HFF-Myc (cell line): ENCODE results near the gene CCDC30.
"Not testable (repeated sequence)": the region's sequence is repeated elsewhere in the genome, so short reads cannot be mapped to it uniquely, and the experiment has no call there.

Experiments used
- DNase-seq: peaks from one replicate; pipeline ENCODE4 v3.0.0-alpha.2; 2011; ENCODE audit warnings: low read depth; ENCODE audit errors: extremely low read depth
- H3K4me3 ChIP-seq: replicated peaks from 2 replicates; pipeline ENCODE4 v1.5.1; 2011; ENCODE audit warnings: low read depth, mild to moderate bottlenecking, control low read depth, low read length
- TF ChIP-seq, protein P1 (sequence below): IDR thresholded peaks from 2 replicates; pipeline ENCODE4 v1.5.1; 2012; ENCODE audit warnings: mild to moderate bottlenecking, low read depth, low read length, control low read depth; ENCODE audit errors: missing control alignments

CCDC30 gene

DNA sequence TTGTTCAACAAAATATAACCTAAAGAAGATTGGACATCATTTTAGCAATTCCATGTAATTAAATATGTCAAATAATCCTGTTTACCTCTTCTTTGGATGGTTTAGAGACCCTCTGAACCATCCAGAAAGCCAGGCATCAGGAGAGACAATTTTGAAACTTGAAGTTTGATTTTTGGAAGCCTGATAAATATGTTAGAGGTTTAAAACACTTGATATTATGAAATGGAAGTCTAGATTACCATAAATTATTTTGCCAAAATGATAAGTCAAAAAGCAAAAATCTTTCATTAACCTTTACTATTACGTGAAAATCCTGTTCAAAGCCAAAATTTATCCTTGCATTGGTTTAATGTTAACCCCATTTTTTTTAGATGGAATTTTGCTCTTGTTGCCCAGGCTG lies 43.5 kb downstream of the CCDC30 start:
- no peak overlapping the region for H3K4me3 ChIP-seq
- DNase-seq, result no peak
- TF ChIP-seq, protein P1, sequence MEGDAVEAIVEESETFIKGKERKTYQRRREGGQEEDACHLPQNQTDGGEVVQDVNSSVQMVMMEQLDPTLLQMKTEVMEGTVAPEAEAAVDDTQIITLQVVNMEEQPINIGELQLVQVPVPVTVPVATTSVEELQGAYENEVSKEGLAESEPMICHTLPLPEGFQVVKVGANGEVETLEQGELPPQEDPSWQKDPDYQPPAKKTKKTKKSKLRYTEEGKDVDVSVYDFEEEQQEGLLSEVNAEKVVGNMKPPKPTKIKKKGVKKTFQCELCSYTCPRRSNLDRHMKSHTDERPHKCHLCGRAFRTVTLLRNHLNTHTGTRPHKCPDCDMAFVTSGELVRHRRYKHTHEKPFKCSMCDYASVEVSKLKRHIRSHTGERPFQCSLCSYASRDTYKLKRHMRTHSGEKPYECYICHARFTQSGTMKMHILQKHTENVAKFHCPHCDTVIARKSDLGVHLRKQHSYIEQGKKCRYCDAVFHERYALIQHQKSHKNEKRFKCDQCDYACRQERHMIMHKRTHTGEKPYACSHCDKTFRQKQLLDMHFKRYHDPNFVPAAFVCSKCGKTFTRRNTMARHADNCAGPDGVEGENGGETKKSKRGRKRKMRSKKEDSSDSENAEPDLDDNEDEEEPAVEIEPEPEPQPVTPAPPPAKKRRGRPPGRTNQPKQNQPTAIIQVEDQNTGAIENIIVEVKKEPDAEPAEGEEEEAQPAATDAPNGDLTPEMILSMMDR, result no peak

GRCh38 chr1:42511581-42512155 lies 48.6 kb downstream of the CCDC30 start:
- not testable (repeated sequence) for H3K4me3 ChIP-seq, DNase-seq
- TF ChIP-seq, protein P1, result peak; percentile 18

DNA sequence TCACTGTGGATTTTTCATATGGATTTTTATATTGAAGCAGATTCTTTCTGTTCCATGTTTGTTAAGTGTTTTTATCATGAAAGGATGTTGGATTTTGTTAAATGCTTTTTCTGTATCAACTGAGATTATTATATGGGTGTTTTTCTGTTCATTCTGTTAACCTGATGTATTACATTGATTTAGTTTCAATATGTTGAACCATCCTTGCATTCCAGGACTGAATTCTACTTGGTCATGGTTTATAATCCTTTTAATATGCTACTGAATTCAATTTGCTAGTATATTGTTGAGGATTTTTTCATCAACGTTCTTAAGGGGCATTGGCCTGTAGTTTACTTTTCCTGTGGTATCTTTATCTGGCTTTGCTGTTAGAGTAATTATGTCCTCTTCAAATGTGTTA lies 55.8 kb downstream of the CCDC30 start:
- DNase-seq, result no peak
- TF ChIP-seq, protein P1, result no peak
- no peak overlapping the region for H3K4me3 ChIP-seq

GRCh38 chr1:42523171-42523570 lies 60.1 kb downstream of the CCDC30 start:
- no peak overlapping the region for H3K4me3 ChIP-seq
- DNase-seq, result no peak
- TF ChIP-seq, protein P1, result no peak

DNA sequence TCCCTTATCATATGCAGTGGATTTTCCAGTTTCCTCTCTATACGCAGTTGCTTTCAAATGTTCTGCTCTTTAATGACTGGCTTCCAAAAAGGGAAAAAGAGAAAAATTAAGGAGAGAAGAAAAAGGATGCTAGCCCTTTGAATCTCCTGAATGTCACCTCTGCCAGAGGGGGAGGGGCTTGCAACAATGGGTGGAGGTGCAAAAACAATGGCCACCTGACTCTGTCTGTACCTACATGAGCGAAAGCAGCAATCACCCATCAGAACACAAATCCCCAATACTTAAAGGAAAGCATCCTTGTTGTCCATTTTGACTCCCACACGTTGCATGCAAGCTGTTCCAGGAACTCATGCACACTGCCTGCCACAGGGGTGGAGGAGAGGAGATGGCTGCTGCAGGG lies 61.2 kb downstream of the CCDC30 start:
- no peak for DNase-seq
- no peak overlapping the region for H3K4me3 ChIP-seq
- TF ChIP-seq, protein P1, result no peak

DNA sequence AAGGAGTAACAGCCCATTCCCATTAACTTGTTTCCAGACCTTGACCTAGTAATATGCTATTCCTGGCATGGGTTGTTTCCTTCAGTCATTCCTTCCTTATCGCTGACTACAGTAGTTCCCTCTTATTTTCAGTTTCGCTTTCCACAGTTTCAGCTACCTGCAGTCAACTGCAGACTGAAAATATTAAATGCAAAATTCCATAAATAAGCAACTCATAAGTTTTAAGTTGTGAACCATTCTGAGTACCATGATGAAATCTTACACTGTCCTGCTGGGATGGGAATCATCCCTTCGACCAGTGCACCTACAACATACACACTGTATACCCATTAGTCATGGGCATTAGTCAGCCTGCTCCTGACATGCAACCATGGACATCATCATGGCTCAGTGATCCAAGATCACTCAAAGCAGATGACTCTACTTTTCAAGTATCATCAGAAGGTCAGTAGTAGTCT lies 66.7 kb downstream of the CCDC30 start:
- no peak overlapping the region for H3K4me3 ChIP-seq
- TF ChIP-seq, protein P1, result no peak
- DNase-seq, result no peak

DNA sequence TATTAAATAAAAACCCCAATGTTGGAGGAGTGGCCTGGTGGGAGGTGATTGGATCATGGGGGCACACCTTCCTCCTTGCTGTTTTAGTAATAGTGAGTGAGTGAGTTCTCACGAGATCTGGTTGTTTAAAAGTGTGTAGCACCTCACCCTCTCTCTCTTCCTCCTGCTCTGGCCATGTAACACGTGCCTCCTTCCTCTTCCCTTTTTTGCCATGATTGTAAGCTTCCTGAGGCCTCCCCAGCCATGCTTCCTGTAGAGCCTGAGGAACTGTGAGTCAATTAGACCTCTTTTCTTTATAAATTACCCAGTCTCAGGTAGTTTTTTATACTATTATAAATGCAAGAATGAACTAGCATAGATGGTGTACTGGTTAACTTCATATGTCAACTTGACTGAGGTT lies 68.0 kb downstream of the CCDC30 start:
- DNase-seq, result no peak
- TF ChIP-seq, protein P1, result no peak
- no peak overlapping the region for H3K4me3 ChIP-seq
